22Rv1 (cell line): ENCODE data around the gene FOXG1.

Source experiments
- H3K27ac ChIP-seq: fragments of 450-650 bp; 2 replicates; pipeline ENCODE4 v1.5.1; 2017
- CTCF ChIP-seq: fragments of 450-650 bp; IDR thresholded peaks from 2 replicates; pipeline ENCODE4 v1.5.1; 2017; ENCODE audit warnings: mild to moderate bottlenecking
- ZFX ChIP-seq: fragments of 450-650 bp; IDR thresholded peaks from 2 replicates; pipeline ENCODE4 v1.6.1; 2017; ENCODE audit warnings: antibody characterized with exemption, borderline replicate concordance

FOXG1 gene

GRCh38 chr14:28757786-28758185, 8.8 kb upstream of the FOXG1 start:
- H3K27ac ChIP-seq, result no peak overlapping the region

GRCh38 chr14:28758253-28758884, 8.2 kb upstream of the FOXG1 start:
- TF ChIP-seq ZFX (no peak), CTCF (no peak)
- H3K27ac ChIP-seq, result no peak overlapping the region

More at GRCh38 chr14:28757786-28758185, 8.8 kb upstream of the FOXG1 start:
- TF ChIP-seq CTCF (no peak), ZFX (no peak)

GRCh38 chr14:28758885-28759652, 7.5 kb upstream of the FOXG1 start:
- TF ChIP-seq CTCF, result no peak
- TF ChIP-seq ZFX, result no peak
- no peak overlapping the region for H3K27ac ChIP-seq

- H3K27ac ChIP-seq, result no peak overlapping the region
- no peak for TF ChIP-seq ZFX
- no peak for TF ChIP-seq CTCF
These were observed 6.8 kb upstream of the FOXG1 start for GRCh38 chr14:28759653-28760313.

GRCh38 chr14:28760431-28760996, 6.1 kb upstream of the FOXG1 start:
- H3K27ac ChIP-seq, result no peak overlapping the region
- TF ChIP-seq ZFX (no peak), CTCF (no peak)

- TF ChIP-seq ZFX (no peak), CTCF (no peak)
These were observed 4.9 kb upstream of the FOXG1 start for GRCh38 chr14:28761438-28762291.

More at GRCh38 chr14:28761438-28762291, 4.9 kb upstream of the FOXG1 start:
- no peak overlapping the region for H3K27ac ChIP-seq
